ENCODE data around the gene EFNA2.
A peak's percentile ranks its signal among the peaks of the same experiment; 100 is the strongest.

The EFNA2 gene

GRCh38 chr19:1239796-1240737 lies 45.6 kb upstream of the EFNA2 start:
- Histone ChIP-seq H3K36me3 (ENCODE audit: control insufficient read depth, low read length) (peaks cover 22% of the 10 kb centered on the region), H3K4me3 (ENCODE audit: low read length) (peak overlapping the region; percentile 95), H3K27ac (ENCODE audit: low read depth, low read length) (0 out of 2 replicates have a peak overlapping the region, but pooled peaks have one; percentile 13), H3K9me3 (ENCODE audit: control insufficient read depth, insufficient read depth, low read length) (no peaks in the 10 kb centered on the region), H3K4me1 (ENCODE audit: control insufficient read depth, low read length) (peaks cover 55% of the 10 kb centered on the region), H4K20me1 (ENCODE audit: control insufficient read depth, insufficient read depth, low read depth, low read length) (no peaks in the 10 kb centered on the region), H3K27me3 (ENCODE audit: control insufficient read depth, low read length) (peaks cover 35% of the 10 kb centered on the region), H3F3A (ENCODE audit: control insufficient read depth, insufficient read depth) (peaks cover 19% of the 10 kb centered on the region), H3K79me2 (ENCODE audit: control insufficient read depth, low read length) (peaks cover 38% of the 10 kb centered on the region), H3K9me2 (replicated peaks; ENCODE audit: control insufficient read depth, low read length) (no peaks in the 10 kb centered on the region), H3K4me2 (ENCODE audit: low read length) (peak overlapping the region; percentile 99)
- peak; percentile 69 for TF ChIP-seq CTCF (IDR thresholded peaks at IDR 0.05; ENCODE audit: low read depth, low read length, poor library complexity, severe bottlenecking)
- TF ChIP-seq EZH2phosphoT487 (IDR thresholded peaks at IDR 0.05; ENCODE audit: borderline replicate concordance, low read length), result no peak

GRCh38 chr19:1240925-1241324 lies 44.7 kb upstream of the EFNA2 start:
- no peaks in the 10 kb centered on the region for H4K20me1 ChIP-seq (ENCODE audit: control insufficient read depth, insufficient read depth, low read depth, low read length)
- H3K27ac ChIP-seq (ENCODE audit: low read depth, low read length), result peak overlapping the region; percentile 45
- H3F3A ChIP-seq (ENCODE audit: control insufficient read depth, insufficient read depth), result peaks cover 19% of the 10 kb centered on the region
- peaks cover 43% of the 10 kb centered on the region for H3K79me2 ChIP-seq (ENCODE audit: control insufficient read depth, low read length)
- TF ChIP-seq EZH2phosphoT487 (IDR thresholded peaks at IDR 0.05; ENCODE audit: borderline replicate concordance, low read length), result no peak
- TF ChIP-seq CTCF (IDR thresholded peaks at IDR 0.05; ENCODE audit: low read depth, low read length, poor library complexity, severe bottlenecking), result no peak
- peak overlapping the region; percentile 95 for H3K4me3 ChIP-seq (ENCODE audit: low read length)
- no peaks in the 10 kb centered on the region for H3K9me3 ChIP-seq (ENCODE audit: control insufficient read depth, insufficient read depth, low read length)
- peaks cover 59% of the 10 kb centered on the region for H3K4me1 ChIP-seq (ENCODE audit: control insufficient read depth, low read length)
- peaks cover 28% of the 10 kb centered on the region for H3K36me3 ChIP-seq (ENCODE audit: control insufficient read depth, low read length)
- peaks cover 31% of the 10 kb centered on the region for H3K27me3 ChIP-seq (ENCODE audit: control insufficient read depth, low read length)
- H3K4me2 ChIP-seq (ENCODE audit: low read length), result peak overlapping the region; percentile 99
- H3K9me2 ChIP-seq (replicated peaks; ENCODE audit: control insufficient read depth, low read length), result no peaks in the 10 kb centered on the region

DNA sequence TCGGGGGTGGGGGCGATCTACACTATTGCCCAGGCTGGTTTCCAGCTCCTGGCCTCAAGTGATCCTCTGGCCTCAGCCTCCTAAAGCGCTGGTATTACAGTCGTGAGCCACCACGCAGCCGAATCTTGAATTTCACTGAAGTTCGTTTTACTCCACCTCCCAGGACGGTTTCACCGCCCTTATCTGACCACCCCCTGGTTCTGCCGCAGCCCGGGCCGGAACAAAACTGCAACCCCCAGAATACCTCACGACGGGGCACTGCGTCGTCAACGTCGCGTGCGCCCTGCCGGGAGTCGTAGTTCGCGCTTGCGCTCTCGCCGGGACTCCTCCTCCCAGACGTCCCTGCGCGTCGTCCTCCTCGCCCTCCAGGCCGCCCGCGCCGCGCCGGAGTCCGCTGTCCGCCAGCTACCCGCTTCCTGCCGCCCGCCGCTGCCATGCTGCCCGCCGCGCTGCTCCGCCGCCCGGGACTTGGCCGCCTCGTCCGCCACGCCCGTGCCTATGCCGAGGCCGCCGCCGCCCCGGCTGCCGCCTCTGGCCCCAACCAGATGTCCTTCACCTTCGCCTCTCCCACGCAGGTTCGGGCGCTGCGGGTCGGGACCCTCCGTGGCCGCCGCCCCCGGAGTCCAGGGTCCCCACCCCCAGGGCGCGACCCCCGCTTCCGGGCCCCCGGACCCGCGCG lies 44.1 kb upstream of the EFNA2 start, which contains the start of gene ATP5F1D:
TSS of gene ATP5F1D (plus strand) at position 335 of the 679 bp plus-strand sequence. CDS start at position 435, 100 bp downstream.
- peaks cover 59% of the 10 kb centered on the region for H3K4me1 ChIP-seq (ENCODE audit: control insufficient read depth, low read length)
- no peaks in the 10 kb centered on the region for H3K9me2 ChIP-seq (replicated peaks; ENCODE audit: control insufficient read depth, low read length)
- peaks cover 32% of the 10 kb centered on the region for H3K36me3 ChIP-seq (ENCODE audit: control insufficient read depth, low read length)
- peak within 1 kb of the TSS; percentile 99 for H3K4me2 ChIP-seq (ENCODE audit: low read length)
- peaks cover 20% of the 10 kb centered on the region for H3F3A ChIP-seq (ENCODE audit: control insufficient read depth, insufficient read depth)
- H3K9me3 ChIP-seq (ENCODE audit: control insufficient read depth, insufficient read depth, low read length), result no peaks in the 10 kb centered on the region
- peaks cover 43% of the 10 kb centered on the region for H3K79me2 ChIP-seq (ENCODE audit: control insufficient read depth, low read length)
- TF ChIP-seq EZH2phosphoT487 (IDR thresholded peaks at IDR 0.05; ENCODE audit: borderline replicate concordance, low read length) (no peak), CTCF (IDR thresholded peaks at IDR 0.05; ENCODE audit: low read depth, low read length, poor library complexity, severe bottlenecking) (no peak)
- peak within 1 kb of the TSS; percentile 52 for H3K27ac ChIP-seq (ENCODE audit: low read depth, low read length)
- H3K27me3 ChIP-seq (ENCODE audit: control insufficient read depth, low read length), result peaks cover 25% of the 10 kb centered on the region
- H4K20me1 ChIP-seq (ENCODE audit: control insufficient read depth, insufficient read depth, low read depth, low read length), result no peaks in the 10 kb centered on the region
- peak within 1 kb of the TSS; percentile 95 for H3K4me3 ChIP-seq (ENCODE audit: low read length)

Data from DOHH2 (cell line).